Panc1 (cell line): ENCODE results near the gene CDKAL1. TPM values are rescaled to one million over a fixed set of nuclear protein-coding genes. Genes with fewer than 3 reads are reported as not detected.

Experiments used
- ATAC-seq: fragments of 200-7000 bp; cut with Tn5 transposase; 2 replicates; pipeline ENCODE4 v1.9.1; 2020; ENCODE audit warnings: mild to moderate bottlenecking, moderate library complexity
- BruUV-seq: library from RNA; stranded (reverse); fragments of 400-500 nt; replicated peaks from 2 replicates; lab custom pipeline; 2021; lab: Mats Ljungman, UMichigan
- CTCF ChIA-PET: fragments of 300-600 bp; sonication (Branson Sonifier 250); formaldehyde crosslinking; loops from one replicate; lab custom pipeline; 2022; ENCODE audit warnings: antibody characterized with exemption; lab: Charles Lee
- POLR2A ChIA-PET: fragments of 300-600 bp; sonication (Branson Sonifier 250); formaldehyde crosslinking; loops from one replicate; lab custom pipeline; 2022; ENCODE audit warnings: antibody characterized with exemption; lab: Charles Lee
- DNase-seq: peaks from one replicate; pipeline ENCODE4 v3.0.0-alpha.2; 2010; ENCODE audit warnings: low read depth, low spot score
- H3K27ac ChIP-seq: 2 replicates; pipeline ENCODE4 v1.5.1; 2011; ENCODE audit warnings: mild to moderate bottlenecking, low read length, inconsistent platforms
- H3K27me3 ChIP-seq: fragments of 200-500 bp; sonication (Bioruptor generic); 2 replicates; pipeline ENCODE4 v1.6.0; 2014; ENCODE audit warnings: low read length, inconsistent platforms; ENCODE audit not compliant: control insufficient read depth, insufficient read depth
- H3K36me3 ChIP-seq: fragments of 200-500 bp; sonication (Bioruptor generic); 2 replicates; pipeline ENCODE4 v1.5.1; 2014; ENCODE audit warnings: inconsistent platforms, mild to moderate bottlenecking, low read length, moderate library complexity; ENCODE audit not compliant: control insufficient read depth, insufficient read depth
- H3K4me1 ChIP-seq: 2 replicates; pipeline ENCODE4 v1.5.1; 2011; ENCODE audit warnings: inconsistent platforms, mild to moderate bottlenecking, low read length, moderate library complexity; ENCODE audit not compliant: control insufficient read depth, insufficient read depth
- H3K4me3 ChIP-seq, 2 experiments: 2 replicates each; pipeline ENCODE4 v1.5.1; 2011 to 2012; ENCODE audit warnings: low read depth in 2 of 2, low read length in 2 of 2, mild to moderate bottlenecking in 2 of 2, inconsistent platforms in 1 of 2, moderate library complexity in 1 of 2
- H3K9me3 ChIP-seq: fragments of 200-500 bp; sonication (Bioruptor generic); 2 replicates; pipeline ENCODE4 v1.5.1; 2014; ENCODE audit warnings: low read depth, mild to moderate bottlenecking, inconsistent platforms, low read length, moderate library complexity; ENCODE audit not compliant: control insufficient read depth, insufficient read depth
- CTCF ChIP-seq: fragments of 450-650 bp; IDR thresholded peaks from 2 replicates; pipeline ENCODE4 v1.5.1; 2017; ENCODE audit warnings: mild to moderate bottlenecking
- POLR2AphosphoS5 ChIP-seq: IDR thresholded peaks from 2 replicates; pipeline ENCODE4 v1.6.1; 2012; ENCODE audit warnings: mild to moderate bottlenecking, low read depth, low read length, moderate library complexity
- REST ChIP-seq, 2 experiments: IDR thresholded peaks; 2 replicates each; pipeline ENCODE4 v1.6.1; 2011 to 2012; ENCODE audit warnings: low read depth in 2 of 2, control low read depth in 1 of 2, low read length in 1 of 2, mild to moderate bottlenecking in 1 of 2, moderate library complexity in 1 of 2; ENCODE audit not compliant: insufficient read depth in 1 of 2
- SIN3A ChIP-seq: IDR thresholded peaks from 2 replicates; pipeline ENCODE4 v1.6.1; 2012; ENCODE audit warnings: low read depth, mild to moderate bottlenecking, low read length, moderate library complexity, borderline replicate concordance; ENCODE audit not compliant: insufficient read depth
- TCF7L2 ChIP-seq: IDR thresholded peaks from 2 replicates; pipeline ENCODE4 v1.6.1; 2011; ENCODE audit warnings: mild to moderate bottlenecking, low read depth, low read length, inconsistent platforms
- in situ Hi-C: cut with HindIII; loops from 2 replicates; pipeline ENCODE4 v1.10.0; 2016; ENCODE audit warnings: low sequenced_read_pairs, low pct_unique_long_range_greater_than_20kb
- intact Hi-C: fragments of 100-400 bp; cut with micrococcal nuclease; formaldehyde crosslinking; loops from one replicate; pipeline ENCODE4 v1.10.0; 2022; ENCODE audit not compliant: unreplicated experiment
- total RNA-seq: library from RNA; stranded (reverse); gene quantifications from one replicate; pipeline ENCODE4 v1.2.1, GENCODE V29; 2021; ENCODE audit not compliant: unreplicated experiment

CDKAL1 gene
- total RNA-seq, 1 experiment from 2014 or later: 14.5 TPM

GRCh38 chr6:21033575-21034026, 499.3 kb downstream of the CDKAL1 start:
- Histone ChIP-seq H3K27ac (no peak overlapping the region), H3K4me3 (no peak overlapping the region), H3K4me1 (no peaks in the 10 kb centered on the region), H3K9me3 (no peaks in the 10 kb centered on the region), H3K27me3 (no peaks in the 10 kb centered on the region), H3K36me3 (no peaks in the 10 kb centered on the region)
- ChIA-PET POLR2A (no interaction called here), CTCF (no interaction called here)
- TF ChIP-seq SIN3A (no peak), CTCF (no peak), REST (IDR thresholded peaks at IDR 0.05; ENCODE audit: insufficient read depth in 1 of 2, low read depth in 2 of 2, low read length in 1 of 2) (no peak), POLR2AphosphoS5 (no peak), TCF7L2 (no peak)
- DNase-seq: no peak
- intact Hi-C loops (no loop called here), in situ Hi-C loops (no loop called here)
- BruUV-seq: no TSS peak
- no peak for ATAC-seq

GRCh38 chr6:21034345-21034744, 500.1 kb downstream of the CDKAL1 start:
- no peak for ATAC-seq
- Histone ChIP-seq H3K27ac (no peak overlapping the region; the same call in 1 of the 2 replicates), H3K4me1 (no peaks in the 10 kb centered on the region), H3K9me3 (no peaks in the 10 kb centered on the region), H3K27me3 (no peaks in the 10 kb centered on the region), H3K4me3 (no peak overlapping the region), H3K36me3 (no peaks in the 10 kb centered on the region)
- in situ Hi-C loops: no loop called here
- POLR2A ChIA-PET: no interaction called here
- TF ChIP-seq CTCF (no peak), REST (IDR thresholded peaks at IDR 0.05; ENCODE audit: insufficient read depth in 1 of 2, low read depth in 2 of 2, low read length in 1 of 2) (no peak), TCF7L2 (no peak), SIN3A (no peak), POLR2AphosphoS5 (no peak)
- BruUV-seq: no TSS peak
- intact Hi-C loops: no loop called here
- DNase-seq: no peak
- CTCF ChIA-PET: no interaction called here
